Activated T-helper 1 cell treated with anti-CD3 and anti-CD28 coated beads, Interleukin-2, amount 50 U/mL, for 16 hours (primary cell): ENCODE results near the gene MSL3.
A peak's percentile ranks its signal among the peaks of the same experiment; 100 is the strongest.

ENCODE experiments used
- DNase-seq, 2 donors: peaks; one replicate each; pipeline ENCODE4 v3.0.0-alpha.2; 2020; ENCODE audit warnings: low read depth in 1 of 2, low spot score in 1 of 2

Gene MSL3, protein sequence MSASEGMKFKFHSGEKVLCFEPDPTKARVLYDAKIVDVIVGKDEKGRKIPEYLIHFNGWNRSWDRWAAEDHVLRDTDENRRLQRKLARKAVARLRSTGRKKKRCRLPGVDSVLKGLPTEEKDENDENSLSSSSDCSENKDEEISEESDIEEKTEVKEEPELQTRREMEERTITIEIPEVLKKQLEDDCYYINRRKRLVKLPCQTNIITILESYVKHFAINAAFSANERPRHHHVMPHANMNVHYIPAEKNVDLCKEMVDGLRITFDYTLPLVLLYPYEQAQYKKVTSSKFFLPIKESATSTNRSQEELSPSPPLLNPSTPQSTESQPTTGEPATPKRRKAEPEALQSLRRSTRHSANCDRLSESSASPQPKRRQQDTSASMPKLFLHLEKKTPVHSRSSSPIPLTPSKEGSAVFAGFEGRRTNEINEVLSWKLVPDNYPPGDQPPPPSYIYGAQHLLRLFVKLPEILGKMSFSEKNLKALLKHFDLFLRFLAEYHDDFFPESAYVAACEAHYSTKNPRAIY

DNA sequence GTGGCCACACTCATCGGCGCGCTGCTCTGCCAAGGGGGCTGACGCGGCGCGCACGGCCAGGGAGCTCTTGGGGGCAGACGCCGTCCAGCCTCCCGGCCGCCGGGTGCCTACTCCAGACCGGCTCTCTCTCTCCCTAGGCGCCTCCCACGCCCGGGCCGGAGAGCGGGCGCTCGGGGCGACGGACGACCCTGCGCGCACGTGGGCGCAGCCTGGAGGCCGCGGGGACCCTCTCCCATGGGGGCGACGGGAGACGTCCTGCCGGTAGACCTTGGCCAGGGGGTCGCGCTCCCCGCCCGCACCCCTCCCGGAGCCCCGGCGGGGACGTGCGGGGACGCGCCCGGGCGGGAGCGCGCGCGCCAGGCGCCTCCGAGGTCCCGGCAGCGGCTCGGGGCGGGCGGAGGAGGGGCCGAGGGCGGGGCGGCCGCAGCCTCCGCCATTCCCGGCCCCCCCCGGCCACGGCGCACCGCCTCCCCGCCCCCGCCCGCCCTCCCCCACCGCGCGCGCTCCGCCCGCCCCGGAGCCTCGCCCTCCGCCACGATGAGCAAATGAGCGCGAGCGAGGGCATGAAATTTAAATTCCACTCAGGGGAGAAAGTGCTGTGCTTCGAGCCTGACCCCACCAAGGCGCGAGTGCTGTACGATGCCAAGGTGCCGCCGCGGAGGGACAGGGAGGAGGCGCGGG lies at the start of gene MSL3:
Gene MSL3, plus strand, starts transcription at position 519 of the 681 bp plus-strand sequence. Its CDS starts 27 bp downstream, at position 546.
- peak; percentile 9 to 46 for DNase-seq

DNA sequence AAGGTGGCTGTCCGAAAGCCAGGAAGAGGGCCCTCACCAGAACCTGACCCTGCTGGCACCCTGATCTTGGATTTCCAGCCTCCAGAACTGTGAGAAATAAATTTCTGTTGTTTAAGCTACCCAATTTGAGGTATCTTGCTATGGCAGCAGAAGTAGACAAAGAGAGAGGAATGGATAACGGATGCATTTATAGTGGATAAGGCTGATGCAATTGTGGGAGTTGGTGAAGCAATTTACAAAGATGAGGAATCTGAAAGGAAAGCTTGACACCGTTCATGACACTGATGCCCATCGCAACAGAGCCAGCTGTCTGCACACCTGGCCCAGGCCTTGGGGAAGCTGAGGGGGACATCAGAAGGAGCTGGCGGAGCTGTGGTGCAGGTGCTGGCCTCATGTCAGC lies 35.7 kb upstream of the MSL3 start:
- DNase-seq: no peak

DNA sequence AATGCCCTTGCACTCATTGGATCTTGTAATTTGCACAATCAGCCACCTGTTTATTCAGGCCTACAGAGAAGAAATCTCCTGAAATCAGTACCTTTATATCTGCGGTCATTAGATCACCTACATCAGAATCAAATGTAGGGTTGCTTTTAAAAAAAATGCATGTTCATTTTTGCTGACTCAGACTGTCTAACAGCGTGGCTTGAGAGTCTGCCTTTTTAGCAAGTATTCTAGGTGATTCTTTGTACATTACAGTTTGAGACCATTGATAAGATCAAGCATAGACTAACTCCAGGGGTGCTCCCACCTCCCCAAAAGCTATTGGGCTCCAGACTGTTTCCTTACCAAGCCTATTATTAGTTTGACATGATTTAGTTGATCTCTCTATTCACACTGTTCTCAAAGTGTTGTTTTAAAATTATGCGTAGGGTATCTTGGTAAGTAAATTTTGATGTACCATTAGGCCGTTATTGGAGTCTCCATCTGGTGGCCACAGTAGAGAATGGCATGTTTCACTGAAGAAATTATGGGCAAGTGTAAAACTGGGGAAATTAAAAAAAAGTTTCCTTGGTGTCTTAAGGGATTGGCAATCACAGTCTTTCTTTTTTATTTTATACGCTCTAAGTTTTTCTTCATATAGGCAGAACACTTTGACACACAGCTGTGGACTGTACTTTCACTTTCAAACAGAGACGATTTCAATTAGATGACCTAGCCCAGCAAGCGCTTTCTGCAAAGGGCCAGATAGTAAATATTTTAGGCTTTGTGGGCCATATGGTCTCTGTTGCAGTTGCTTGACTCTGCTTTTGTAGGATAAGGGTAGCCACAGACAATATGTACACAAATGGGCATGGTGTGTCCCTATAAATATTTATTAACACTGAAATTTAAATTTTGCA lies 33.7 kb upstream of the MSL3 start:
- DNase-seq: no peak

DNA sequence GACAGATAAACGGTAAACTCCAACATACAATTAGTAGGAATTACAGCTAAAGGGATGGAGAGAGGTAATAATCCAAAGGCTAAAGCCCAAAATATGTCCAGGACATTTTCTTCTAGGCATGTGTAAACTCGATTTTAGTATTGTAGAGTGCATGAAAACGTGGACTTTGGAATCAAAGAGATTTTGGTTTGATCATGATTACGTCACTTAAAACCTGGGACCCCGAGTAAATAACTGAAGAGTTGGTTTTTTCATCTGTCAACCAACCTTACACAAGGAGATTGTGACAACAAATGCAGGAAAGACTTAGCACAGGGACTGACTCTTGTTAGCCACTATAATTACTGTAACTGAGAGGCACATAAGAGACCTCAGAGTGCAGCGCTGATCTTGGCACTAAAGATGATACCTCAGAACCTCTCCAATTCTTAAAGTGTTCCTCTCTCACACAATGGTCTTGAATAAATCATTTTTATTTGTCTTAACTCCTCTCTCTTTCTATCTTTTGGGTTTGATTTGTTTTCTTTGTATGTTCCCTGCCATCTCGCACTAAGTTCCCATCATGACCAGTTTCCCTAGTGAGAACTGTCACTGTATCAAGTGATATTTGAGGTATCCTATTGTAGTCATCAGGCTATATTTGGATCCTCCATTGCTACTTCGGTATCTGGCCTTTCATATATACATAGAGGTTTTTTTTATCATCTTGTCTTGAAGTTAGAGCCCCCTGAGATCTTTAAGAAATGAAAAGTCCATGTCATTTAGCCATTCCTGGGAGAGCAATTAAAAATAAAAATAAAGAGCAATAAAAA lies 32.2 kb upstream of the MSL3 start:
- DNase-seq: no peak

DNA sequence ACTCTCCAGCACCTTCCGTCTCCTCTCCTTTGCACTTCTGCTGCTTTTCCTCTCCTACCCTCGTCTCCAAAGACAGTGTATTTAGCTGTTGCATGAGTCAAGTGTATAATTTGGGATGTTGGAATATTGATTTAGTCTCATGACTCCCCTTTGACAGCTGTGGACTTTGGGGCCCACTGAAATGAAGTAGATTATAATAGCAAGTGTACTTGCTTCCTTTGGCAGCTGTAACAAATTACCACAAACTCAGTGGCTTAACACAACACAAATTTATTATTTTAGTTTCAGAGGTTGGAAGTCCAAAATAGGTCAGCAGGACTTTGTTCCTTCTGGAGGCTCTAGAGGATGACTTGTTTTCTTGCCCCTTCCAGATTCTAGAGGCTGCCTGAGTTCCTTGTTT lies 29.5 kb upstream of the MSL3 start:
- no peak for DNase-seq

DNA sequence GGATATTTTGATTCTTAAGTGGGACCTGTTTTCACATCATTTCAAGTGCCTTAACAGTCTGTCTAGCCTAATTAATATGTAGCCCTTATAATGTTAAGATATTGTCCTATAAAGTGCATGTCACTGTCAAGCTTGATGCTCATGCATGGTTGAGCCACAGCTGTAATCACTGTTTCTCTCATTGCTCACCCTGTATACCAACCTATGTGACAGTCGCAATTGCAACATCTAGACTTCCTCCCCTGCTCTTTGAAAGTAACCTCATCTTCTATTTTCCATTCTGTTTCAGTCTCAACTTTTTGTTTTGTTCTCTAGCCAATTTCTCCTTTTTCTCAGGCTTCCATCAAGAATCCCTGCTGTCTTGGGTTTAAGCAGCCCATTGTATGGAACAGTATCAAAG lies 24.4 kb upstream of the MSL3 start:
- no peak for DNase-seq

DNA sequence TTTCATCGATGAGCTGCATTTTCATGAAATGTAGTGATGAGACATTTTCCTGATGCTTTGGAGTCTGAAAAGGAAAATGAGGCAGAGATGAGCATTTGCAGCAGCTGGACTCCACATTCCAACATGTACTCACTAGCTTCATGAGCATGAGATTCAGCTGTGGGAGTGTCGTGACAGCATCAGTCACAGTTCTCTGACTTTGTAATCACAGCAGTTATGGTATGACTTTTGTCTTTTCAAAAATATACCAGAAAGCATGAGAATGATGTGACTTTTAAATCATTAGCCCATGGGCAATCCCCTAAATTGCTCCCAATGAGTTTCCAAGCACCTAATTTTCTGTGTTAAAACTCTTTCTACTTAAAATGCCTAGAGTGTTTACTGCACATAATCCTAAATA lies 18.3 kb upstream of the MSL3 start:
- DNase-seq: no peak

DNA sequence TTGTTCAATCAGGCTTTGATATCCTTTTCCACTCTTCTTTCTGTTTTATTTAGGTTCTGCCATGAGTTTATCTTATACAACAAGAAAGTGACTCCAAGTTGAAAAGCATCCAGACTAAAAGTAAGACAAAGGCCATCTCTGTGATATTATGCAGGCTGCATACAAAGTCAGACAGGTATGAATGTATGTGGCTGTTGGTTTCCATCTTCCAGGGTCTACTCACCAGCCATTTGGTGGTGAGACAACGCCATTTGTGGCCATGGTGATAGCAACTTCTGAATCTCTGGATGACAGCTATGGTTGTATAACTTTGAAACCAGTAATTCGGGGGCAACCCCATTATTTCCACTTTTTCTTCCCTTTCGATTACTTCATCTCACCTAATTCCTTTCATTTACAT lies 17.2 kb upstream of the MSL3 start:
- no peak for DNase-seq

DNA sequence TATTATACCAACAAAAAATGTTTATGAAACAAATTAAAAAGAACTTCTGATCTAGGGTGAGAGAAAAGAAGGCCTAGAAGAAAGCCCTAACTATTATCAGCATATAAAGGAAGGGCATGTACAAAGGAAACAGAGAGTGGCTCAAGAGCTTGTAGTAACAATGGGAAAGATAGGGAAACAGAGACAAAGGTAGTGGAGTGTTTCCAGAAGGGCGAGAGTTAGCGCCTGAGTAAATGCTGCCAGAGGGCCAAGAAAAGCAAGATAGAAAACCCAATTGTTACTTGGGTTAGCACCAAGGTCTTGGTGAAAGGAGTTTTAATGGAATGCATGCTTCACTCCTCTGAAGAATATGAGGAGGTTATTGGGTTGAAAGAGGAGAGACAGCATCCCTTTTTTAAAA lies 16.5 kb upstream of the MSL3 start:
- DNase-seq: no peak

DNA sequence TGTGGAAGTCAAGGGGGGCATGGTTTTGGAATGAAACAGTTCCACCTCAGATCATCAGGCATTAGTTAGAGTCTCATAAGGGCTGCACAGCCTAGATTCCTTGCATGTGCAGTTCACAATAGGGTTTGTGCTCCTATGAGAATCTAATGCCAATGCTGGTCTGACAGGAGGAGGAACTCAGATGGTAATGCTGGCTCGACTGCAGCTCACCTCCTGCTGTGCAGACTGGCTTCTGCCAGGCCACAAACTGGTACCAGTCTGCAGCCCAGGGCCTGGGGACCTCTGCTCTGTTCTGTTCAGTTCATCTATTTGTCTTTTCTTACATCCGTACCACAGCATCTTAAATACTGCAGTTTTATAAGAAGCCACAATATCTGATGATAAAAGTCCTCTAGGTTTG lies 12.2 kb upstream of the MSL3 start:
- no peak for DNase-seq

DNA sequence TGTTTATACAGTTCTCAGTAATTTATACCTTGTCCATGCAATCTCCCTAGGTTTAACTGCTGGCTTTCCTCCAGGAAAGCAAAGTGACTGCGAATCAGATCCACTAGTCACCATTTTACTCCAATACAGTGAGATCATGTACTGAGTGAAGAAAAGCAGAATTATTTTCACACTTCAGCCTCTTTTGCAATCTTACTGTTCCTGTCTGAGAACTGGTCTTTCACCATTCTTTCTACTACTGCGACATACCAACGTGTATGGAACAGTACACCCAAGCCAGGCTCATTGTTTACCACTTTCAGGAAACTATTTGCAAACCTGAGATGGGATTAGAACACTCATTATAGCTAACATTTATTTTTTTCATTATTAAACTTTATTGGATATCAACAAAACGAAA lies 8.0 kb upstream of the MSL3 start:
- DNase-seq: no peak

DNA sequence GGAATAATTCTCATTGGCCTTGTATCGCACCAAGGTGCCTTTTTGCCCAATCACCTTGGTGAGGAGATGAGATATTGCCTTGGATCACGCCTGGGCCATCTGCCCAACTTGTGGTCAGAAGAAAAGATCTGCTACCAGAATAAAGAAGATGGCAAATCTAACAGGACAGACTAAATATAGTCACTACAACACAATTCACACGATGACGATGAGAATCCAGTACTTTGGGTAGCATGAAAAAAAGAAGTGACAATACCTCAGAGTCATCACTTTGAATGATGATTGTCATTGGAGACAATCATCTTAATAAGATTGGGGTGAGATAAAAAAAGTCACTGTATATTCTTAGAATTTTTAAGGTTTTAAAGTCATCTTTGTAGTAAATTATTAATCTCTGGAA lies 7.3 kb upstream of the MSL3 start:
- no peak for DNase-seq

DNA sequence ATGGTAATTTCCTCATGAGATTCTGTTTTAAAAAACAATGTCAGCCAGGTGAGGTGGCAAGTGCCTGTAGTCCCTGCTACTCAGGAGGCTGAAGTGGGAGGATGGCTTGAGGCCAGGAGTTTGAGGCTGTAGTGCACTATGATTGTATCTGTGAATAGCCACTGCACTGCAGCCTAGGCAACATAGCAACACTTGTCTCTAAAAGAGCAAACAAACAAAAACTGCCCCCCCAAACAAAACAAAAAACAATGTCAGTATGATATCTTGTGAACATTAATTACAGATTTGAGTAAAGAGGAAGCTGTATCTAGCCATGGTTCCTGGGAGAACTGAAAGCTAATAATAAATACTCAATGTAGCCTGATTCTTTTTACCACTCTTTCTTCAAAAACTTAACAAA lies 6.8 kb upstream of the MSL3 start:
- no peak for DNase-seq

DNA sequence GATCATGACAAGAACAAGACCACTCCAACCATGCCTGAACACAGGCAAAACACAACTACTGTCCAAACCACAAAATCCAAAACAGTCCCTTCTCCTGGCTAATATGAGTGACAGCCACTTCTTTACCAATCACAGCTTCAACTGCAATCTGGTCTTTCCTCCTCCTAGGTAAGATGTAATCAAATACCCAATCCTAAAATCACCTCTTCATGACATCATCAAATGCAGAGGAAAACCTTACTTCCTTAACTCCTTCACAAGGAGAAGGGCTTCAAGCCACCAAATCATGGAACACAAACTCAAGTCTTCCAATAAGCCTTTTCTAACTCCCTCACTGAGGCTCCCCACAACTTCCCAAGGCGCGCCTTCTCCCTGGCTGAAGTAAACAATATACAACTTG lies 4.4 kb upstream of the MSL3 start:
- DNase-seq: no peak

DNA sequence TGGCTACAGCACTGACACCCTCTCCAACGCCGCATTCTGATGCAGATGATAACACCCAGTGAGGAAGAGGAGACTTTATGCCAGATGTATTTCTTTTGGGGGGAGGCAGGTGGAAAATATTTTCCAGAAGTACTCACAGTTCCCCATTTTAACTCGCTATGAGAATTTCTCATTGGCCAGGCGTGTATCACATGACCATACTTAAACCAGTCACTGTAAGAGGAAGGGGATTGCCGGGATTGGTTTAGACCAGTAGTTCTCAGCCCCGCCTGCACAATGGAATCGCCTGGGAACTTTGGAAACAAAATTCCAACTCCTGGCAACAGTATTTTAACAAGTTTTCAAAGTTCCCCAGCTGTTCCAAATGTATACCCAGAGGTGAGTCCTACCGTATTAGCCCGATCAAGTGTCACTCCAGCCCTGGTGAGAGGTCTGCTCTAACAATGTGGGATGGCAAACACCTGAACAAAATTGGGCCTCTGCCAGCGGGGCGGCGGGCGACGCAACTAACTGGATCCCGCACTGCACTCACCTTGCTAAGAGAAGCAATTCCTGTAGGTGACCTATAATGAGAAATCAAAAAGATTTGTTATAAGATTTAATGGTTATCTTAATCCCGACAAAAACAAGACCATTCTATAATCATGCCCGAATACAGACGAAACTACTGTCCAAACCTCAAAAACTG lies 2.9 kb upstream of the MSL3 start:
- no peak for DNase-seq

DNA sequence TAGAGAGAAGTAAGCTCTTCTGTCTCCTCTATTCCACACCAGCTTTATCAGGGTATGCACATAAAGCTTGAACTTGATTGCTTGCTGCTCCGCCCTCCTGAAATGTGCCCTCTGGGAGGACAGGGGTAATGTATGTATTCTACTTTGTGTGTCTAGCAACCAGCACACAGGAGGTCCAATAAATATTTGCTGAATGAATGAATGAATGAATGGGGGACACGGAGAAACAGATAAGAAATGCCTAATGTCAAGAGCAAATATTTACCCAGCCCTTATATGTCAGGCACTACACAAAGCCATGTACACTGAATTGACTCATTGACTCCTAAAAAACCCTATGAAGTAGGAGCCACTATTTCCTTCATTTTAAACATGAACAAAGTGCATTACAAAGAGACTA lies 2.3 kb upstream of the MSL3 start:
- DNase-seq: no peak

DNA sequence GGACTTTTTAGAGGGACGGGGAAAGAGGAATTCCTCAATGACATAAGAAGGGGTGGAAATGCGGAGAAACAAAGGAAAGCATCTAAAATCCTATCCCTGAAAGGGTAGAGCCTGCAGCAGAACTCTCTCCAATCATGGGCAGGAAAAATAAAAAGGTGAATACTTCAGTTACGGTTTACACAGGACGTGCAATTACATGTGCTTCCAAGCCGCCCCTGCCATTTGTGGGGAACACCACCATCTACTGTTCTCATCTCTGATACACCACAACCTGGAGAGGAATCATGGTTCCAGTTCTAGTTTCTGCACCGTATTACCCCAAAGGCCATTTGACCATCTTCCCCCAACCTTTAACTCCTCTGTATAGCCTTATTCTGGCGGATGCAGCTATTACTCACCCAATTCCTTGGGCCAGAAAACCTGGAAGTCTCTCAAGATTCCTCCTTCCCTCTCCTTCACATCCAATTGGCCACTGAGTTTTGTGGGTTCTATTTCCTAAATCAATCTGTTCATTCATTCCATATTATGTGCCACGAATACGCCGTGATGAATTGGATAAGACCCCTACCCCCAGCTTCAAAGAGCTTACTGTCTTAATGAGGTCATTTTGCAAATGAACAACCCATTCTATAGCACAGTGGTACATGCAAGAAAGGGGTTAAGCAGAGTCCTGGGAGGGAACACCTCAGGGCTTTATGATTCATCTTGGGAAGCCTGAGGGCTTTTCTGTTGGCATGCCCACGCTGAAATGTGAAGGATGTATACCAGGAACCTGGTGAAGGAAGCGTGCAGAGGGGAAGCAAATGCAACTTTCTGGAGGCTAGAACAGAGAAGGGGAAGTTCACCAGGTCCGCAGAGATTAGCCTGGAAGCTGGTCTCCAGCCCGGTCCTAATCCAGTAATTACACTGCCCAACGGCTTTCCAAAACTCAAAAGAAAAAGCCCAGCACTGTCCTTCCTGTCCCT lies 1.4 kb upstream of the MSL3 start:
- DNase-seq: no peak

DNA sequence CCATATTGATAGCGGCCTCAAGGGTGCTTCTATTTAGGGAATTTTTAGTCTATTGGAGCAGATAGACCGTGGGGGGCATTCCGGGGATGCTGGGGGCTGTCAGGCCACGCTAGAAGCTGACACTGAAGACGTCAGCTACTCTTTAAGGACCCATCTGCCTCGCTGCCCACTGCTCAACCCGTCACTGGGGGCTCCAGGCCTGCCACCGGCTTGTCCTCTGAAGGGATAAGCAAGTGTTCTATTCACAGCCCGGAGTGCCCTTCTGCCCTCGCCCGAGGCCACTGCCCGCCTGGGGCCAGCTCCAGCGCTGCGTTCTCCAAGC lies 679 bp upstream of the MSL3 start:
- DNase-seq: no peak
